ENCODE measurements around the gene ABCC5. TPM values are rescaled to one million over a fixed set of nuclear protein-coding genes. Genes with fewer than 3 reads are reported as not detected.
A peak's percentile ranks its signal among the peaks of the same experiment; 100 is the strongest.

Gene ABCC5
- total RNA-seq, 1 experiment from 2014 or later, result 35.1 TPM

DNA sequence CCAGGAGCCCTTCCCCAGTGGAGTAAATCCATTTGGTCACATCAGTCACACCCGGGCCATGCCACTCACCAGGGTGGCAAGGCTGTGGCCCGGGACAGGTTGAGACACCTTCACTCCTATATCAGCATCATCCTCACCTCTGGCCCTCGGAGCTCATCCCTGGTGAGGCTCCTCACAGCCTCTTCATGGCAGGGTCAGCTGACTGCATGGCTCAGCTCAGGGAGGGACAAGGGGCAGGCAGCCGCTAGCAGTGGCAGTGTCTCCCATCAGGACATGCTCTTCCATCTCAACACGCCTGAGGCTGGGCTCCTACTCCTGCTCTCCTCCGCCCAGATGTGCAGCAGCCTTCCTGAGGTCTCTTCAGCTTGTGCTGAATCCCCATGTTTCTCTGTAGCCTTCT, 106.6 kb downstream of the ABCC5 start:
- 0 out of 2 replicates have a peak, but pooled peaks cover 2% of the 10 kb centered on the region for H3K4me1 ChIP-seq (ENCODE audit: control insufficient read depth, insufficient read depth, low read length)
- H3K36me3 ChIP-seq (ENCODE audit: control insufficient read depth, insufficient read depth, low read length), result no peaks in the 10 kb centered on the region
- in situ Hi-C loops (cut with HindIII; ENCODE audit: low pct_unique_long_range_greater_than_20kb, low sequenced_read_pairs), result no loop called here
- ATAC-seq (0 out of 2 replicates have a peak, but pooled peaks have one; percentile 8), DNase-seq (ENCODE audit: low read depth, low spot score) (no peak)
- intact Hi-C loops (cut with micrococcal nuclease; ENCODE audit: unreplicated experiment), result no loop called here
- CTCF ChIA-PET, result interaction anchor here (0.5 kb wide), 1 partner anchor 22 kb away, joined by 7 read pairs; no protein-coding TSS in a partner anchor
- no TSS peak for BruUV-seq (replicated peaks)
- TF ChIP-seq, protein P1, sequence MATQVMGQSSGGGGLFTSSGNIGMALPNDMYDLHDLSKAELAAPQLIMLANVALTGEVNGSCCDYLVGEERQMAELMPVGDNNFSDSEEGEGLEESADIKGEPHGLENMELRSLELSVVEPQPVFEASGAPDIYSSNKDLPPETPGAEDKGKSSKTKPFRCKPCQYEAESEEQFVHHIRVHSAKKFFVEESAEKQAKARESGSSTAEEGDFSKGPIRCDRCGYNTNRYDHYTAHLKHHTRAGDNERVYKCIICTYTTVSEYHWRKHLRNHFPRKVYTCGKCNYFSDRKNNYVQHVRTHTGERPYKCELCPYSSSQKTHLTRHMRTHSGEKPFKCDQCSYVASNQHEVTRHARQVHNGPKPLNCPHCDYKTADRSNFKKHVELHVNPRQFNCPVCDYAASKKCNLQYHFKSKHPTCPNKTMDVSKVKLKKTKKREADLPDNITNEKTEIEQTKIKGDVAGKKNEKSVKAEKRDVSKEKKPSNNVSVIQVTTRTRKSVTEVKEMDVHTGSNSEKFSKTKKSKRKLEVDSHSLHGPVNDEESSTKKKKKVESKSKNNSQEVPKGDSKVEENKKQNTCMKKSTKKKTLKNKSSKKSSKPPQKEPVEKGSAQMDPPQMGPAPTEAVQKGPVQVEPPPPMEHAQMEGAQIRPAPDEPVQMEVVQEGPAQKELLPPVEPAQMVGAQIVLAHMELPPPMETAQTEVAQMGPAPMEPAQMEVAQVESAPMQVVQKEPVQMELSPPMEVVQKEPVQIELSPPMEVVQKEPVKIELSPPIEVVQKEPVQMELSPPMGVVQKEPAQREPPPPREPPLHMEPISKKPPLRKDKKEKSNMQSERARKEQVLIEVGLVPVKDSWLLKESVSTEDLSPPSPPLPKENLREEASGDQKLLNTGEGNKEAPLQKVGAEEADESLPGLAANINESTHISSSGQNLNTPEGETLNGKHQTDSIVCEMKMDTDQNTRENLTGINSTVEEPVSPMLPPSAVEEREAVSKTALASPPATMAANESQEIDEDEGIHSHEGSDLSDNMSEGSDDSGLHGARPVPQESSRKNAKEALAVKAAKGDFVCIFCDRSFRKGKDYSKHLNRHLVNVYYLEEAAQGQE (IDR thresholded peaks at IDR 0.05; ENCODE audit: insufficient read depth in 1 of 2, low read depth in 2 of 2, low read length in 1 of 2), result no peak
- TF ChIP-seq POLR2AphosphoS5 (IDR thresholded peaks at IDR 0.05; ENCODE audit: low read depth, low read length) (no peak), SIN3A (IDR thresholded peaks at IDR 0.05; ENCODE audit: borderline replicate concordance, insufficient read depth, low read depth, low read length) (no peak), TCF7L2 (IDR thresholded peaks at IDR 0.05; ENCODE audit: low read depth, low read length) (no peak)
- TF ChIP-seq, protein P2, sequence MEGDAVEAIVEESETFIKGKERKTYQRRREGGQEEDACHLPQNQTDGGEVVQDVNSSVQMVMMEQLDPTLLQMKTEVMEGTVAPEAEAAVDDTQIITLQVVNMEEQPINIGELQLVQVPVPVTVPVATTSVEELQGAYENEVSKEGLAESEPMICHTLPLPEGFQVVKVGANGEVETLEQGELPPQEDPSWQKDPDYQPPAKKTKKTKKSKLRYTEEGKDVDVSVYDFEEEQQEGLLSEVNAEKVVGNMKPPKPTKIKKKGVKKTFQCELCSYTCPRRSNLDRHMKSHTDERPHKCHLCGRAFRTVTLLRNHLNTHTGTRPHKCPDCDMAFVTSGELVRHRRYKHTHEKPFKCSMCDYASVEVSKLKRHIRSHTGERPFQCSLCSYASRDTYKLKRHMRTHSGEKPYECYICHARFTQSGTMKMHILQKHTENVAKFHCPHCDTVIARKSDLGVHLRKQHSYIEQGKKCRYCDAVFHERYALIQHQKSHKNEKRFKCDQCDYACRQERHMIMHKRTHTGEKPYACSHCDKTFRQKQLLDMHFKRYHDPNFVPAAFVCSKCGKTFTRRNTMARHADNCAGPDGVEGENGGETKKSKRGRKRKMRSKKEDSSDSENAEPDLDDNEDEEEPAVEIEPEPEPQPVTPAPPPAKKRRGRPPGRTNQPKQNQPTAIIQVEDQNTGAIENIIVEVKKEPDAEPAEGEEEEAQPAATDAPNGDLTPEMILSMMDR (IDR thresholded peaks at IDR 0.05), result no peak
- POLR2A ChIA-PET, result no interaction called here
- no peaks in the 10 kb centered on the region for H3K9me3 ChIP-seq (ENCODE audit: control insufficient read depth, insufficient read depth, low read depth, low read length)
- H3K27ac ChIP-seq (ENCODE audit: low read length), result no peak overlapping the region
- H3K4me3 ChIP-seq (ENCODE audit: low read depth in 2 of 2, low read length in 2 of 2), result no peak overlapping the region
- no peaks in the 10 kb centered on the region for H3K27me3 ChIP-seq (ENCODE audit: control insufficient read depth, insufficient read depth, low read length)

DNA sequence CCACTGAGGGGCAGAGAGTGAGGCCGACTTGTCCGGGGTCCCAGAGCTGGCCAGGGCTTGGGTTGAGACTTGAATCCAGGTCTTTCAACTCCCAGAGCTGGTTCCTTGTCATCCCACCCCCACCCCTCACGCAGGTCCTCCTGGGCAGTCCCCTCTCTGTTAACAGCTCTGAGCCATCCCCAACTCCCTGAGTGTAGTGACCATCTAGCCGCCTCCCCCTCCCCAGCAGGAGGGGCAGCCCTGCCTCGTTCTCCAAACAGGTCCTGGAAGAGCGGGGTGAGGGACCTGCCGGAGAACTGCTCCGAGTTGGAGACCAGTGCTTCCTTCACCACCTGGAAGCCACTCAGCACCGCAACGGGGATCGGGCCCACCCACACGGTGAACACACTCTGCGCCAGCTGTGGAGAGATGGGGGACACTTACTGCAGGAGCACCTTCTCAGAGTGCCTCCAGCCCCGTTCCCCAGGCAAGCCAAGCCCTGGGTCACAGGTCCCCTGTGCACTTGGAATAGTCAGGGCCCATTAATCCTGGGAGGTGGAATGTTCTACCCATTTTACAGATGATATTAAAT, 108.6 kb downstream of the ABCC5 start:
- no TSS peak for BruUV-seq (replicated peaks)
- CTCF ChIA-PET, result interaction anchor here (0.6 kb wide), 1 partner anchor 14 kb away, joined by 8 read pairs; no protein-coding TSS in a partner anchor
- no peak overlapping the region for H3K27ac ChIP-seq (ENCODE audit: low read length)
- H3K27me3 ChIP-seq (ENCODE audit: control insufficient read depth, insufficient read depth, low read length), result no peaks in the 10 kb centered on the region
- no peaks in the 10 kb centered on the region for H3K9me3 ChIP-seq (ENCODE audit: control insufficient read depth, insufficient read depth, low read depth, low read length)
- 0 out of 2 replicates have a peak, but pooled peaks cover 2% of the 10 kb centered on the region for H3K4me1 ChIP-seq (ENCODE audit: control insufficient read depth, insufficient read depth, low read length)
- no peak for DNase-seq (ENCODE audit: low read depth, low spot score)
- no peak for TF ChIP-seq POLR2AphosphoS5 (IDR thresholded peaks at IDR 0.05; ENCODE audit: low read depth, low read length)
- no peak for TF ChIP-seq SIN3A (IDR thresholded peaks at IDR 0.05; ENCODE audit: borderline replicate concordance, insufficient read depth, low read depth, low read length)
- TF ChIP-seq, protein P1 (IDR thresholded peaks at IDR 0.05; ENCODE audit: insufficient read depth in 1 of 2, low read depth in 2 of 2, low read length in 1 of 2), result no peak
- TF ChIP-seq, protein P2 (IDR thresholded peaks at IDR 0.05), result no peak
- no peak for TF ChIP-seq TCF7L2 (IDR thresholded peaks at IDR 0.05; ENCODE audit: low read depth, low read length)
- H3K4me3 ChIP-seq (ENCODE audit: low read depth in 2 of 2, low read length in 2 of 2), result no peak overlapping the region
- no peak for ATAC-seq
- in situ Hi-C loops (cut with HindIII; ENCODE audit: low pct_unique_long_range_greater_than_20kb, low sequenced_read_pairs) (no loop called here), intact Hi-C loops (cut with micrococcal nuclease; ENCODE audit: unreplicated experiment) (no loop called here)
- POLR2A ChIA-PET, result no interaction called here
- no peaks in the 10 kb centered on the region for H3K36me3 ChIP-seq (ENCODE audit: control insufficient read depth, insufficient read depth, low read length)
